IPS-15b (cell line): ENCODE data around the gene CISD3.

ENCODE experiments used
- H3K27me3 ChIP-seq: one replicate; pipeline ENCODE4 v1.6.1; 2013; ENCODE audit warnings: low read length; ENCODE audit not compliant: control insufficient read depth, insufficient read depth
- H3K36me3 ChIP-seq: one replicate; pipeline ENCODE4 v1.6.1; 2013; ENCODE audit warnings: low read length; ENCODE audit not compliant: control insufficient read depth, insufficient read depth
- H3K4me1 ChIP-seq: one replicate; pipeline ENCODE4 v1.6.1; 2013; ENCODE audit warnings: mild to moderate bottlenecking, low read length; ENCODE audit not compliant: control insufficient read depth, insufficient read depth
- H3K4me3 ChIP-seq: one replicate; pipeline ENCODE4 v1.5.1; 2013; ENCODE audit warnings: low read depth, low read length
- H3K9ac ChIP-seq: one replicate; pipeline ENCODE4 v1.6.1; 2013; ENCODE audit warnings: low read depth, mild to moderate bottlenecking, low read length
- H3K9me3 ChIP-seq: one replicate; pipeline ENCODE4 v1.6.1; 2013; ENCODE audit warnings: mild to moderate bottlenecking, low read length; ENCODE audit not compliant: control insufficient read depth, insufficient read depth

Gene CISD3

DNA sequence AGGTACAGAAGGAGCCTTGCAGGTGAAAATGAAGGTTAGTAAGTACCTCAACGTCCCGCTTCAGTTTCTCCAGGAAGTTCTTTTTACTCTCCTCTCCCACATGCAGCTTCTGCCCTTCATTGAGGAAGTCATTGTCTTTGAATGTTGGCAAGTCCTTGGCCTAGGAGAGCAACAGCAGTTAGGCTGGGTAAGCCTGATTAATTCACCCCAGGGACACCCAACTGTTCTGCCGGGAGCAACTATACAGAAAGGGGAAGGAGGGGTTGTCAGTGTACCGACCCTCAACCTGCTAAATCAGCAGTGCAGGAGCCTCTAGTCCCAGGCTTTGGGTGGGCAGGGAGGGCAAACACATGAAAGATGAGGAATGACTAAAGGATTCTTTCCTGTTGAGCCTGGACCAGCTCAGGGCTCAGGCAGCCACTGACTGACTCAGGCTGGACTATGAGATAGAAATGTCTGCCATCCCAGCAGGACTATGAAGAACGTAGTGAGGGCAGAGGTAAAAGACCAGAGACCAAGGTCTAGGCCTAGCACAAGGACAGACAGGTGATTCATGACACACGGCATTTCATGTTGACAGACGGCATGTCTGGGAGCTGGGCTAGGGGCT is 47.6 kb downstream of the CISD3 start:
- Histone ChIP-seq H3K9me3 (no peaks in the 10 kb centered on the region), H3K4me1 (no peaks in the 10 kb centered on the region), H3K36me3 (peaks cover 58% of the 10 kb centered on the region), H3K4me3 (no peak overlapping the region), H3K27me3 (no peaks in the 10 kb centered on the region), H3K9ac (no peak overlapping the region)

DNA sequence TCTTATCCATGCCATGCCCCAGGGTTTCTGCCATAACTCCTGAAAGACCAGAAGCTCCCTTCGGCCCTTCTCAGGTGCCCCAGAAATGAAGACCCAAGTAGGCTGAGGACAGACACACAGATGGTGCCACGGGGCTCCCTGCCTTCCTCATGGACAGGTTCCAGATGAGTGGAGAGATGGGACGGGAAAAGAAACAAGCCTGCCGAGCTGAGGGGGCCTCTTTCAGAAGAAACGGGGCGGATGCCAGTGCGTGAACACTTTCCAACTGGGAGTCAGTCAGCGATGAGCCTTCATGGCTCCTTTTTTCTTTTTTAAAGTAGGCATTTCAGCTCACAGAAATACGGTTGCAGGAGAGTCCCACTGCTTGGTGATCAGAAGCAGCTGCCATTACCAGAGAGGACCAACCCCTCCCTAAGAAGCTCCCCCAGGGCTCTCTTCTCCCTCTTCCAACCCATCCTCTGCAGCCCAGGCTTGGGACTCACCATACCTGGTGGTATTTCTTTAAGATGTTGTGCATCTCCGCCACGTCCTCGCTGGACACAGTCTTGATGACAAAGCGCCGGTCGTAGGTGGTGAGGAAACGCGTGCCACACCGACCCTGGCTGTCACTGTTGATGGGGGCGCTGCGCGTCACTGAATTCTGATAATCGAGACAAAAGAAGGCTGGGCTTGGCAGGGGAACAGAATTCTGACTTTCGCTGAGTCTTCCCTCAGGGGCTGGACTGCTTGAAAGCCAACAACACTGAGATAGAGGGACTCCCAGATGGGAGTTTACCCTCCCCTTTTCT is 50.0 kb downstream of the CISD3 start:
- Histone ChIP-seq H3K27me3 (no peaks in the 10 kb centered on the region), H3K36me3 (peaks cover 60% of the 10 kb centered on the region), H3K4me1 (no peaks in the 10 kb centered on the region), H3K9me3 (no peaks in the 10 kb centered on the region), H3K9ac (no peak overlapping the region), H3K4me3 (no peak overlapping the region)

DNA sequence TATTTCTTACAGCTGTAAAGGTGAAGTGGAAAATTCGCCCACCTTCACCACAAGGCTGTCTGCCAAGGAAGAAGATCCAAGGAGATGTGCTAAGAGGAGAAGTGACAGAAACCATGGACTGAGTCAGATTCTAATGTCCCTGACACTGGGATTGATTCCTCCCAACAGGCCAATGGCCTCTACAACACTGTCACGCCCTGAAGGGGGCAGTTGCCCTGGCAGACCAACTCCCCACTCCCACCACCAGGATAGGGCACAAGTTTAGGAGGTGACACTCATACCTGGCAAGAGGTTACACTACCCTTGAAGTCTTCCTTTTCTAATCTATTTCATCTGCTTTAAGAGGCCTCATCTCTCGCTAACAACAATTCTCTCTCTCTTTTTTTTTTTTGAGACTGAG is 53.1 kb downstream of the CISD3 start:
- no peaks in the 10 kb centered on the region for H3K27me3 ChIP-seq
- peaks cover 55% of the 10 kb centered on the region for H3K36me3 ChIP-seq

More for the DNA sequence above, 53.1 kb downstream of the CISD3 start:
- no peak overlapping the region for H3K4me3 ChIP-seq
- no peaks in the 10 kb centered on the region for H3K9me3 ChIP-seq
- H3K9ac ChIP-seq: no peak overlapping the region
- no peaks in the 10 kb centered on the region for H3K4me1 ChIP-seq
